Gastrocnemius medialis (tissue), 4 donors: ENCODE data around the gene SCAP. TPM values are rescaled to one million over a fixed set of nuclear protein-coding genes. Genes with fewer than 3 reads are reported as not detected.

Source experiments
- ATAC-seq, 2 donors: fragments of 150-250 bp; one replicate each; pipeline ENCODE4 v1.9.1; 2016
- DNase-seq, 2 donors: peaks; one replicate each; pipeline ENCODE4 v3.0.0-alpha.2; 2019
- H3K27ac ChIP-seq, 4 donors: fragments of 200-600 bp; sonication (generic); 1 replicate in 1 of 4; 2 replicates in 3 of 4; pipeline ENCODE4 v1.5.1; 2016 to 2018; ENCODE audit warnings: mild to moderate bottlenecking in 2 of 4, moderate library complexity in 1 of 4
- H3K27me3 ChIP-seq, 3 donors: fragments of 200-600 bp; sonication (generic) in 2 of 3; 1 replicate in 1 of 3; 2 replicates in 2 of 3; pipeline versions ENCODE4 v1.5.1 to v1.6.0; 2016 to 2019; ENCODE audit warnings: mild to moderate bottlenecking in 1 of 3, moderate library complexity in 1 of 3
- H3K36me3 ChIP-seq, 2 donors: fragments of 200-600 bp; sonication (generic) in 1 of 2; one replicate each; pipeline ENCODE4 v1.5.1; 2017 to 2018
- H3K4me1 ChIP-seq, 2 donors: fragments of 200-600 bp; sonication (generic) in 1 of 2; one replicate each; pipeline ENCODE4 v1.5.1; 2016 to 2017; ENCODE audit warnings: mild to moderate bottlenecking in 2 of 2
- H3K4me3 ChIP-seq, 4 donors: fragments of 200-600 bp; sonication (generic) in 3 of 4; 1 replicate in 1 of 4; 2 replicates in 3 of 4; pipeline ENCODE4 v1.5.1; 2016 to 2019; ENCODE audit warnings: mild to moderate bottlenecking in 2 of 4
- H3K9me3 ChIP-seq, 3 donors: fragments of 200-600 bp; sonication (generic) in 2 of 3; 1 replicate in 1 of 3; 2 replicates in 2 of 3; pipeline ENCODE4 v1.5.1; 2016 to 2019
- CTCF ChIP-seq, 5 experiments: fragments of 450-650 bp in 3 of 5; fragments of 200-600 bp in 2 of 5; sonication (generic) in 2 of 5; IDR thresholded peaks in 4 of 5; conservative IDR thresholded peaks in 1 of 5; 1 replicate in 4 of 5; 2 replicates in 1 of 5; pipeline ENCODE4 v1.5.1; 2016 to 2019; ENCODE audit warnings: antibody characterized with exemption in 5 of 5, mild to moderate bottlenecking in 3 of 5, moderate library complexity in 3 of 5
- POLR2A ChIP-seq, 2 donors: fragments of 450-650 bp; IDR thresholded peaks; one replicate each; pipeline ENCODE4 v1.6.1; 2017; ENCODE audit warnings: antibody characterized with exemption in 2 of 2, mild to moderate bottlenecking in 2 of 2, moderate library complexity in 2 of 2
- in situ Hi-C, 4 donors: fragments of 200-750 bp; cut with MboI; loops; one replicate each; pipeline versions ENCODE4 v1.15.0 to v1.8.0; 2017; ENCODE audit warnings: low sequenced_read_pairs in 4 of 4
- intact Hi-C: fragments of 100-400 bp; cut with DNase I; formaldehyde crosslinking; loops from one replicate; pipeline ENCODE4 v1.15.1; 2023; ENCODE audit warnings: low total_unique reads
- total RNA-seq, 4 donors: library from RNA; depleted of rRNA; stranded (reverse); fragments of >200 nt; gene quantifications; one replicate each; pipeline versions ENCODE4 v1.1.0 to v1.2.3, GENCODE V29; 2016

The SCAP gene
- total RNA-seq, result 10 to 100 TPM; 38.2 to 48.1 (median 42.8) TPM

GRCh38 chr3:47475570-47476329 is at the start of gene SCAP:
SCAP (minus strand) TSS chr3:47475941; CDS start chr3:47442993, 32,948 bp downstream.
- intact Hi-C loops, result loop anchor here (1.0 to 10.0 kb wide), 5 partner anchors 32 to 311 kb away; partner anchors contain the start of genes ELP6 and SETD2
- H3K27me3 ChIP-seq, result no peaks in the 10 kb centered on the region
- H3K4me1 ChIP-seq, result peaks cover 22 to 27% of the 10 kb centered on the region in 2 donors
- H3K27ac ChIP-seq, result peak within 1 kb of the TSS; percentile 77 to 95 (median 90)
- in situ Hi-C loops, result loop anchor here in 2 of 4 donors (5.0 to 10.0 kb wide), 2 partner anchors 51 to 53 kb away; no protein-coding TSS in a partner anchor
- no peaks in the 10 kb centered on the region for H3K9me3 ChIP-seq
- TF ChIP-seq CTCF (IDR thresholded peaks at IDR 0.05 in 4 of 5, conservative IDR thresholded peaks at IDR 0.05 in 1 of 5), result peak; percentile 92 to 100 (median 96)
- peak; percentile 66 to 79 for TF ChIP-seq POLR2A (IDR thresholded peaks at IDR 0.05)
- ATAC-seq, result peak; percentile 94 to 95
- DNase-seq, result peak; percentile 89 to 92
- H3K36me3 ChIP-seq, result no peaks in the 10 kb centered on the region
- H3K4me3 ChIP-seq, result peak within 1 kb of the TSS; percentile 74 to 100 (median 90)

- in situ Hi-C loops (loop anchor here in 2 of 4 donors (5.0 kb wide), 2 partner anchors 264 to 269 kb away; no protein-coding TSS in a partner anchor), intact Hi-C loops (loop anchor here (10.0 kb wide), 1 partner anchor 631 kb away; no protein-coding TSS in a partner anchor)
- no peaks in the 10 kb centered on the region for H3K27me3 ChIP-seq
- TF ChIP-seq POLR2A (IDR thresholded peaks at IDR 0.05) (no peak), CTCF (IDR thresholded peaks at IDR 0.05 in 4 of 5, conservative IDR thresholded peaks at IDR 0.05 in 1 of 5) (no peak)
- H3K4me3 ChIP-seq, result no peak overlapping the region
- ATAC-seq (no peak), DNase-seq (no peak)
- no peaks in the 10 kb centered on the region for H3K9me3 ChIP-seq
- H3K27ac ChIP-seq, result no peak overlapping the region
- H3K4me1 ChIP-seq, result peaks cover 4% of the 10 kb centered on the region in 2 donors
- no peaks in the 10 kb centered on the region for H3K36me3 ChIP-seq
These were observed 47.8 kb upstream of the SCAP start for GRCh38 chr3:47523310-47524073.

- intact Hi-C loops (loop anchor here (1.0 to 10.0 kb wide), 2 partner anchors 267 to 632 kb away; no protein-coding TSS in a partner anchor), in situ Hi-C loops (loop anchor here in 2 of 4 donors (5.0 kb wide), 2 partner anchors 265 to 270 kb away; no protein-coding TSS in a partner anchor)
- Histone ChIP-seq H3K27ac (no peak overlapping the region), H3K36me3 (no peaks in the 10 kb centered on the region), H3K4me1 (peaks cover 4% of the 10 kb centered on the region in 2 donors), H3K4me3 (no peak overlapping the region), H3K27me3 (no peaks in the 10 kb centered on the region), H3K9me3 (no peaks in the 10 kb centered on the region)
- TF ChIP-seq CTCF (IDR thresholded peaks at IDR 0.05 in 4 of 5, conservative IDR thresholded peaks at IDR 0.05 in 1 of 5), result peak; percentile 89 to 95 (median 94)
- TF ChIP-seq POLR2A (IDR thresholded peaks at IDR 0.05), result no peak
- peak; percentile 72 to 83 for DNase-seq
- peak; percentile 98 to 99 for ATAC-seq
These were observed 46.6 kb upstream of the SCAP start for GRCh38 chr3:47522082-47522987.

GRCh38 chr3:47520756-47521155 is 45.0 kb upstream of the SCAP start:
- H3K27ac ChIP-seq, result no peak overlapping the region
- no peak overlapping the region for H3K4me3 ChIP-seq
- in situ Hi-C loops (loop anchor here in 2 of 4 donors (5.0 kb wide), 2 partner anchors 267 to 272 kb away; no protein-coding TSS in a partner anchor), intact Hi-C loops (loop anchor here (10.0 kb wide), 1 partner anchor 634 kb away; no protein-coding TSS in a partner anchor)
- no peaks in the 10 kb centered on the region for H3K36me3 ChIP-seq
- ATAC-seq (no peak), DNase-seq (no peak)
- no peaks in the 10 kb centered on the region for H3K27me3 ChIP-seq
- no peaks in the 10 kb centered on the region for H3K9me3 ChIP-seq
- peaks cover 4% of the 10 kb centered on the region in 2 donors for H3K4me1 ChIP-seq
- no peak for TF ChIP-seq CTCF (IDR thresholded peaks at IDR 0.05 in 4 of 5, conservative IDR thresholded peaks at IDR 0.05 in 1 of 5)
